Activated T-cell treated with anti-CD3 and anti-CD28 coated beads, Interleukin-2, amount 50 U/mL, for 4 hours (primary cell): ENCODE results near the gene JPH2. TPM values are rescaled to one million over a fixed set of nuclear protein-coding genes. Genes with fewer than 3 reads are reported as not detected.

Experiments
- ATAC-seq, 2 donors: fragments of 200-7000 bp; cut with Tn5 transposase; one replicate each; pipeline ENCODE4 v1.10.0; 2021
- DNase-seq: peaks from one replicate; pipeline ENCODE4 v3.0.0-alpha.2; 2020
- H3K27me3 Mint-ChIP-seq: one replicate; pipeline ENCODE4 v1.8.0; 2021; ENCODE audit warnings: low read depth, mixed read lengths
- H3K36me3 Mint-ChIP-seq: one replicate; pipeline ENCODE4 v1.8.0; 2022; ENCODE audit warnings: mixed read lengths; ENCODE audit not compliant: insufficient read depth
- H3K4me1 Mint-ChIP-seq: one replicate; pipeline ENCODE4 v1.8.0; 2021; ENCODE audit warnings: low read depth, mixed read lengths
- H3K4me3 Mint-ChIP-seq: one replicate; pipeline ENCODE4 v1.8.0; 2021; ENCODE audit warnings: mild to moderate bottlenecking, moderate library complexity, mixed read lengths
- H3K9me3 Mint-ChIP-seq: one replicate; pipeline ENCODE4 v1.8.0; 2021; ENCODE audit warnings: mixed read lengths
- total RNA-seq, 3 donors: library from RNA; stranded (reverse); gene quantifications; one replicate each; pipeline ENCODE4 v1.2.1, GENCODE V29; 2021

The JPH2 gene
- total RNA-seq, 3 donors from 2014 or later: not detected

GRCh38 chr20:44123251-44123650 is 63.7 kb downstream of the JPH2 start:
- no peaks in the 10 kb centered on the region for H3K4me1 Mint-ChIP-seq

GRCh38 chr20:44120676-44121425 is 66.1 kb downstream of the JPH2 start:
- Mint-ChIP-seq H3K27me3 (peaks cover 27% of the 10 kb centered on the region), H3K4me1 (peaks cover 4% of the 10 kb centered on the region)
- ATAC-seq: no peak

More at GRCh38 chr20:44123251-44123650, 63.7 kb downstream of the JPH2 start:
- no peaks in the 10 kb centered on the region for H3K36me3 Mint-ChIP-seq
- DNase-seq (no peak), ATAC-seq (no peak)
- H3K27me3 Mint-ChIP-seq: peaks cover 19% of the 10 kb centered on the region
- no peak overlapping the region for H3K4me3 Mint-ChIP-seq
- no peaks in the 10 kb centered on the region for H3K9me3 Mint-ChIP-seq

GRCh38 chr20:44118185-44119033 is 68.6 kb downstream of the JPH2 start:
- peaks cover 40% of the 10 kb centered on the region for H3K27me3 Mint-ChIP-seq
- no peaks in the 10 kb centered on the region for H3K36me3 Mint-ChIP-seq
- DNase-seq: no peak
- ATAC-seq: no peak
- no peaks in the 10 kb centered on the region for H3K9me3 Mint-ChIP-seq
- H3K4me3 Mint-ChIP-seq: no peak overlapping the region
- H3K4me1 Mint-ChIP-seq: peaks cover 4% of the 10 kb centered on the region

More at GRCh38 chr20:44120676-44121425, 66.1 kb downstream of the JPH2 start:
- Mint-ChIP-seq H3K36me3 (no peaks in the 10 kb centered on the region), H3K4me3 (no peak overlapping the region), H3K9me3 (no peaks in the 10 kb centered on the region)
- no peak for DNase-seq

- Mint-ChIP-seq H3K9me3 (no peaks in the 10 kb centered on the region), H3K4me3 (no peak overlapping the region), H3K36me3 (no peaks in the 10 kb centered on the region), H3K27me3 (peaks cover 39% of the 10 kb centered on the region), H3K4me1 (peaks cover 4% of the 10 kb centered on the region)
- no peak for DNase-seq
- ATAC-seq: no peak
These were observed 69.4 kb downstream of the JPH2 start for GRCh38 chr20:44117296-44118184.

GRCh38 chr20:44115762-44116644 is 71.0 kb downstream of the JPH2 start:
- no peak for ATAC-seq
- H3K9me3 Mint-ChIP-seq: no peaks in the 10 kb centered on the region
- no peak for DNase-seq
- H3K36me3 Mint-ChIP-seq: no peaks in the 10 kb centered on the region
- no peak overlapping the region for H3K4me3 Mint-ChIP-seq
- H3K4me1 Mint-ChIP-seq: peaks cover 4% of the 10 kb centered on the region
- H3K27me3 Mint-ChIP-seq: peaks cover 35% of the 10 kb centered on the region

- DNase-seq: no peak
- H3K27me3 Mint-ChIP-seq: peaks cover 41% of the 10 kb centered on the region
- H3K9me3 Mint-ChIP-seq: no peaks in the 10 kb centered on the region
- ATAC-seq: no peak
- H3K4me3 Mint-ChIP-seq: no peak overlapping the region
- peaks cover 4% of the 10 kb centered on the region for H3K4me1 Mint-ChIP-seq
- H3K36me3 Mint-ChIP-seq: no peaks in the 10 kb centered on the region
These were observed 71.8 kb downstream of the JPH2 start for GRCh38 chr20:44115181-44115580.

- no peak for ATAC-seq
- H3K4me3 Mint-ChIP-seq: no peak overlapping the region
- H3K4me1 Mint-ChIP-seq: peaks cover 4% of the 10 kb centered on the region
- H3K9me3 Mint-ChIP-seq: peaks cover 3% of the 10 kb centered on the region
- H3K36me3 Mint-ChIP-seq: no peaks in the 10 kb centered on the region
- DNase-seq: no peak
- peaks cover 44% of the 10 kb centered on the region for H3K27me3 Mint-ChIP-seq
These were observed 73.2 kb downstream of the JPH2 start for GRCh38 chr20:44113618-44114376.

- Mint-ChIP-seq H3K4me3 (no peak overlapping the region), H3K36me3 (no peaks in the 10 kb centered on the region), H3K27me3 (peaks cover 45% of the 10 kb centered on the region), H3K4me1 (peaks cover 4% of the 10 kb centered on the region), H3K9me3 (peaks cover 5% of the 10 kb centered on the region)
- DNase-seq (no peak), ATAC-seq (no peak)
These were observed 73.9 kb downstream of the JPH2 start for GRCh38 chr20:44112889-44113617.

- ATAC-seq (no peak), DNase-seq (no peak)
- Mint-ChIP-seq H3K36me3 (no peaks in the 10 kb centered on the region), H3K4me1 (peaks cover 4% of the 10 kb centered on the region), H3K27me3 (peaks cover 45% of the 10 kb centered on the region), H3K4me3 (no peak overlapping the region), H3K9me3 (peaks cover 6% of the 10 kb centered on the region)
These were observed 74.5 kb downstream of the JPH2 start for GRCh38 chr20:44112456-44112855.

- Mint-ChIP-seq H3K4me1 (peaks cover 4% of the 10 kb centered on the region), H3K9me3 (peaks cover 10% of the 10 kb centered on the region), H3K27me3 (peaks cover 45% of the 10 kb centered on the region), H3K4me3 (no peak overlapping the region), H3K36me3 (no peaks in the 10 kb centered on the region)
- DNase-seq (no peak), ATAC-seq (no peak)
These were observed 75.2 kb downstream of the JPH2 start for GRCh38 chr20:44111712-44112335.

- no peak for DNase-seq
- H3K27me3 Mint-ChIP-seq: peaks cover 46% of the 10 kb centered on the region
- no peak for ATAC-seq
- no peak overlapping the region for H3K4me3 Mint-ChIP-seq
- no peaks in the 10 kb centered on the region for H3K36me3 Mint-ChIP-seq
- H3K9me3 Mint-ChIP-seq: peaks cover 10% of the 10 kb centered on the region
- H3K4me1 Mint-ChIP-seq: no peaks in the 10 kb centered on the region
These were observed 76.0 kb downstream of the JPH2 start for GRCh38 chr20:44110816-44111568.
